Esophagus muscularis mucosa (tissue), 4 donors: ENCODE results near the gene DES.

Experiments used
- CTCF ChIP-seq, 3 experiments: fragments of 200-600 bp in 2 of 3; fragments of 450-650 bp in 1 of 3; sonication (generic) in 2 of 3; IDR thresholded peaks; one replicate each; pipeline ENCODE4 v1.5.1; 2017 to 2019; ENCODE audit warnings: antibody characterized with exemption in 3 of 3, mild to moderate bottlenecking in 2 of 3, moderate library complexity in 1 of 3
- EP300 ChIP-seq: sonication (generic); formaldehyde crosslinking; IDR thresholded peaks from one replicate; pipeline ENCODE4 v1.6.1; 2017; ENCODE audit warnings: antibody characterized with exemption
- POLR2A ChIP-seq: fragments of 450-650 bp; IDR thresholded peaks from one replicate; pipeline ENCODE4 v1.6.1; 2017; ENCODE audit warnings: antibody characterized with exemption, moderate library complexity, mild to moderate bottlenecking, low read depth
- POLR2AphosphoS5 ChIP-seq, 2 donors: sonication (generic); formaldehyde crosslinking; IDR thresholded peaks; one replicate each; pipeline ENCODE4 v1.6.1; 2017; ENCODE audit warnings: antibody characterized with exemption in 2 of 2

GRCh38 chr2:219414857-219415256, 3.3 kb upstream of the DES start:
- peak in 1 of 2 donors; percentile 42 for TF ChIP-seq POLR2AphosphoS5 (IDR thresholded peaks at IDR 0.05)
- no peak for TF ChIP-seq CTCF (IDR thresholded peaks at IDR 0.05)
- no peak for TF ChIP-seq POLR2A
- no peak for TF ChIP-seq EP300
